GM18505 (cell line): Measurements from ENCODE around the gene ARMC3.
"Not testable (repeated sequence)": the region's sequence is repeated elsewhere in the genome, so short reads cannot be mapped to it uniquely, and the experiment has no call there.

Experiments
- ATAC-seq: cut with Tn5 transposase; IDR thresholded peaks from one replicate; pipeline ENCODE4 v1.9.1; 2021; ENCODE audit not compliant: unreplicated experiment
- POLR2A ChIP-seq: IDR thresholded peaks from 4 replicates; pipeline ENCODE4 v1.6.1; 2011; ENCODE audit warnings: borderline replicate concordance; ENCODE audit not compliant: insufficient read depth, insufficient read length; ENCODE audit errors: extremely low read depth

ARMC3 gene

GRCh38 chr10:22911889-22912762, 15.7 kb upstream of the ARMC3 start:
- no peak for TF ChIP-seq POLR2A
- ATAC-seq = no peak

- ATAC-seq = no peak
Measured at GRCh38 chr10:22912763-22913384, 15.0 kb upstream of the ARMC3 start.

GRCh38 chr10:22913474-22914092, 14.3 kb upstream of the ARMC3 start:
- ATAC-seq = no peak
- no peak for TF ChIP-seq POLR2A

More at GRCh38 chr10:22912763-22913384, 15.0 kb upstream of the ARMC3 start:
- TF ChIP-seq POLR2A = no peak

- TF ChIP-seq POLR2A = no peak
- no peak for ATAC-seq
Measured at GRCh38 chr10:22915314-22915713, 12.5 kb upstream of the ARMC3 start.

GRCh38 chr10:22925088-22925487, 2.8 kb upstream of the ARMC3 start:
- no peak for ATAC-seq

GRCh38 chr10:22927166-22927565, 687 bp upstream of the ARMC3 start:
- no peak for ATAC-seq
- no peak for TF ChIP-seq POLR2A

More at GRCh38 chr10:22925088-22925487, 2.8 kb upstream of the ARMC3 start:
- no peak for TF ChIP-seq POLR2A

GRCh38 chr10:22929053-22929452, 1.2 kb downstream of the ARMC3 start:
- not testable (repeated sequence) for ATAC-seq

- no peak for TF ChIP-seq POLR2A
- ATAC-seq = peak; percentile 55
Measured at GRCh38 chr10:22931948-22932347, 4.1 kb downstream of the ARMC3 start.

- TF ChIP-seq POLR2A = no peak
- ATAC-seq = no peak
Measured at GRCh38 chr10:22932626-22933370, 4.9 kb downstream of the ARMC3 start.

GRCh38 chr10:22934726-22935125, 6.9 kb downstream of the ARMC3 start:
- no peak for ATAC-seq
- TF ChIP-seq POLR2A = no peak

GRCh38 chr10:22942437-22942836, 14.6 kb downstream of the ARMC3 start:
- TF ChIP-seq POLR2A = no peak
- ATAC-seq = no peak

- ATAC-seq = no peak
- TF ChIP-seq POLR2A = no peak
Measured at GRCh38 chr10:22945934-22946673, 18.3 kb downstream of the ARMC3 start.

GRCh38 chr10:22954970-22955369, 27.1 kb downstream of the ARMC3 start:
- ATAC-seq = no peak
- TF ChIP-seq POLR2A = no peak

- ATAC-seq = no peak
- TF ChIP-seq POLR2A = no peak
Measured at GRCh38 chr10:22958338-22958737, 30.5 kb downstream of the ARMC3 start.
